Dendritic cell treated with granulocyte-macrophage colony-stimulating factor and Interleukin-4, amounts not matched to agents 40 ng/mL and 50 ng/mL, for 4 days (primary cell): ENCODE data around the gene NFASC.

Experiments used
- H3K27ac Mint-ChIP-seq: one replicate; pipeline ENCODE4 v1.8.0; 2022; ENCODE audit warnings: mild to moderate bottlenecking, mixed read lengths
- H3K27me3 Mint-ChIP-seq: one replicate; pipeline ENCODE4 v1.8.0; 2022; ENCODE audit warnings: mild to moderate bottlenecking, mixed read lengths
- H3K36me3 Mint-ChIP-seq: one replicate; pipeline ENCODE4 v1.8.0; 2022; ENCODE audit warnings: low read depth, mixed read lengths
- H3K4me1 Mint-ChIP-seq: one replicate; pipeline ENCODE4 v1.8.0; 2022; ENCODE audit warnings: low read depth, mixed read lengths
- H3K4me3 Mint-ChIP-seq: one replicate; pipeline ENCODE4 v1.8.0; 2022; ENCODE audit warnings: mild to moderate bottlenecking, moderate library complexity, mixed read lengths
- H3K9me3 Mint-ChIP-seq: one replicate; pipeline ENCODE4 v1.8.0; 2022; ENCODE audit warnings: mixed read lengths
- intact Hi-C: fragments of 100-400 bp; cut with micrococcal nuclease; formaldehyde crosslinking; loops from one replicate; pipeline ENCODE4 v1.15.0; 2022

Gene NFASC

GRCh38 chr1:205069371-205070125, 198.9 kb downstream of the NFASC start:
- no peaks in the 10 kb centered on the region for H3K4me1 Mint-ChIP-seq
- intact Hi-C loops, result no loop called here

GRCh38 chr1:205071028-205071409, 200.4 kb downstream of the NFASC start:
- Mint-ChIP-seq H3K27ac (no peak overlapping the region), H3K27me3 (no peaks in the 10 kb centered on the region), H3K4me1 (no peaks in the 10 kb centered on the region), H3K36me3 (no peaks in the 10 kb centered on the region), H3K4me3 (no peak overlapping the region), H3K9me3 (no peaks in the 10 kb centered on the region)
- intact Hi-C loops, result no loop called here

More at GRCh38 chr1:205069371-205070125, 198.9 kb downstream of the NFASC start:
- Mint-ChIP-seq H3K36me3 (no peaks in the 10 kb centered on the region), H3K27me3 (no peaks in the 10 kb centered on the region), H3K9me3 (no peaks in the 10 kb centered on the region), H3K27ac (no peak overlapping the region), H3K4me3 (no peak overlapping the region)

GRCh38 chr1:205071801-205072200, 201.1 kb downstream of the NFASC start:
- no peak overlapping the region for H3K4me3 Mint-ChIP-seq
- H3K27ac Mint-ChIP-seq, result no peak overlapping the region
- intact Hi-C loops, result no loop called here

GRCh38 chr1:205072286-205072685, 201.6 kb downstream of the NFASC start:
- no peak overlapping the region for H3K27ac Mint-ChIP-seq
- no peaks in the 10 kb centered on the region for H3K36me3 Mint-ChIP-seq
- H3K27me3 Mint-ChIP-seq, result no peaks in the 10 kb centered on the region
- H3K9me3 Mint-ChIP-seq, result no peaks in the 10 kb centered on the region
- H3K4me3 Mint-ChIP-seq, result no peak overlapping the region
- intact Hi-C loops, result no loop called here
- H3K4me1 Mint-ChIP-seq, result no peaks in the 10 kb centered on the region

More at GRCh38 chr1:205071801-205072200, 201.1 kb downstream of the NFASC start:
- H3K27me3 Mint-ChIP-seq, result no peaks in the 10 kb centered on the region
- H3K4me1 Mint-ChIP-seq, result no peaks in the 10 kb centered on the region
- no peaks in the 10 kb centered on the region for H3K9me3 Mint-ChIP-seq
- H3K36me3 Mint-ChIP-seq, result no peaks in the 10 kb centered on the region
